Right atrium auricular region (tissue), 2 donors: Measurements from ENCODE around the gene UQCC5. TPM values are rescaled to one million over a fixed set of nuclear protein-coding genes. Genes with fewer than 3 reads are reported as not detected.

Experiments
- DNase-seq: peaks from one replicate; pipeline ENCODE4 v3.0.0-alpha.2; 2019; ENCODE audit warnings: low spot score
- H3K27ac ChIP-seq, 2 donors: fragments of 200-600 bp; sonication (generic); 1 replicate in 1 of 2; 2 replicates in 1 of 2; pipeline ENCODE4 v1.5.1; 2016 to 2019
- H3K27me3 ChIP-seq, 2 donors: fragments of 200-600 bp; sonication (generic); one replicate each; pipeline versions ENCODE4 v1.5.1 to v1.6.0; 2017 to 2019
- H3K36me3 ChIP-seq: fragments of 200-600 bp; sonication (generic); one replicate; pipeline ENCODE4 v1.5.1; 2016
- H3K4me1 ChIP-seq, 2 donors: fragments of 200-600 bp; sonication (generic); one replicate each; pipeline versions ENCODE4 v1.5.1 to v1.6.0; 2017 to 2019
- H3K4me3 ChIP-seq, 2 donors: fragments of 200-600 bp; sonication (generic); 1 replicate in 1 of 2; 2 replicates in 1 of 2; pipeline ENCODE4 v1.5.1; 2017 to 2019; ENCODE audit warnings: mild to moderate bottlenecking in 1 of 2, moderate library complexity in 1 of 2
- H3K9me3 ChIP-seq, 2 donors: fragments of 200-600 bp; sonication (generic); one replicate each; pipeline ENCODE4 v1.5.1; 2019
- CTCF ChIP-seq, 2 donors: fragments of 200-600 bp; sonication (generic); IDR thresholded peaks; one replicate each; pipeline ENCODE4 v1.5.1; 2019; ENCODE audit warnings: antibody characterized with exemption in 2 of 2
- total RNA-seq, 2 donors: library from RNA; depleted of rRNA; stranded (reverse); fragments of >200 nt; gene quantifications; one replicate each; pipeline ENCODE4 v1.1.0, GENCODE V29; 2016

Gene UQCC5
- total RNA-seq, 2 donors from 2014 or later = 1.2 to 3.1 TPM

GRCh38 chr3:52539010-52539653 is 2.7 kb downstream of the UQCC5 start:
- peaks cover 20% of the 10 kb centered on the region for H3K36me3 ChIP-seq
- H3K27me3 ChIP-seq = no peaks in the 10 kb centered on the region
- TF ChIP-seq CTCF (IDR thresholded peaks at IDR 0.05) = no peak
- H3K27ac ChIP-seq = peak overlapping the region; percentile 87 to 89
- peak overlapping the region in 1 of 2 donors; percentile 69 for H3K4me3 ChIP-seq
- no peaks in the 10 kb centered on the region for H3K9me3 ChIP-seq
- no peak for DNase-seq
- peaks cover 0 to 56% of the 10 kb centered on the region in 2 donors for H3K4me1 ChIP-seq

- Histone ChIP-seq H3K4me1 (peaks cover 0 to 41% of the 10 kb centered on the region in 2 donors), H3K36me3 (peaks cover 20% of the 10 kb centered on the region), H3K27ac (no peak overlapping the region), H3K4me3 (no peak overlapping the region), H3K9me3 (no peaks in the 10 kb centered on the region), H3K27me3 (no peaks in the 10 kb centered on the region)
- DNase-seq = no peak
- no peak for TF ChIP-seq CTCF (IDR thresholded peaks at IDR 0.05)
Measured at GRCh38 chr3:52541050-52541449, 4.6 kb downstream of the UQCC5 start.

- Histone ChIP-seq H3K9me3 (no peaks in the 10 kb centered on the region), H3K36me3 (peaks cover 50% of the 10 kb centered on the region), H3K27ac (no peak overlapping the region), H3K4me1 (peaks cover 0 to 9% of the 10 kb centered on the region in 2 donors), H3K4me3 (no peak overlapping the region), H3K27me3 (no peaks in the 10 kb centered on the region)
- no peak for DNase-seq
- TF ChIP-seq CTCF (IDR thresholded peaks at IDR 0.05) = no peak
Measured at GRCh38 chr3:52544937-52545336, 8.5 kb downstream of the UQCC5 start.

- DNase-seq = no peak
- H3K27ac ChIP-seq = no peak overlapping the region
- H3K36me3 ChIP-seq = peaks cover 47% of the 10 kb centered on the region
- no peaks in the 10 kb centered on the region for H3K27me3 ChIP-seq
- H3K4me1 ChIP-seq = peaks cover 0 to 15% of the 10 kb centered on the region in 2 donors
- TF ChIP-seq CTCF (IDR thresholded peaks at IDR 0.05) = no peak
- H3K9me3 ChIP-seq = no peaks in the 10 kb centered on the region
- H3K4me3 ChIP-seq = no peak overlapping the region
Measured at GRCh38 chr3:52546111-52546901, 9.9 kb downstream of the UQCC5 start.

GRCh38 chr3:52547143-52547542 is 10.7 kb downstream of the UQCC5 start:
- no peak for TF ChIP-seq CTCF (IDR thresholded peaks at IDR 0.05)
- no peaks in the 10 kb centered on the region for H3K27me3 ChIP-seq
- no peak for DNase-seq
- no peaks in the 10 kb centered on the region for H3K9me3 ChIP-seq
- H3K36me3 ChIP-seq = peaks cover 38% of the 10 kb centered on the region
- peaks cover 0 to 16% of the 10 kb centered on the region in 2 donors for H3K4me1 ChIP-seq
- H3K4me3 ChIP-seq = no peak overlapping the region
- H3K27ac ChIP-seq = no peak overlapping the region
